K562 (cell line): ENCODE data around the gene ENDOU. TPM values are rescaled to one million over a fixed set of nuclear protein-coding genes. Genes with fewer than 3 reads are reported as not detected.

Experiments used
- CEBPG ChIP-seq, 3 experiments: fragments of 200-800 bp in 1 of 3; sonication (Bioruptor generic) in 1 of 3; sonication (generic) in 1 of 3; formaldehyde crosslinking in 1 of 3; IDR thresholded peaks in 2 of 3; conservative IDR thresholded peaks in 1 of 3; 2 replicates each; pipeline versions ENCODE4 v1.6.1 to v1.8.0; 2016 to 2022; ENCODE audit warnings: missing compliant biosample characterization in 2 of 3, missing genetic modification characterization in 2 of 3, mild to moderate bottlenecking in 1 of 3, missing genetic modification reagents in 1 of 3
- CUX1 ChIP-seq: fragments of 200-800 bp; sonication (Bioruptor generic); IDR thresholded peaks from 2 replicates; pipeline ENCODE4 v1.6.1; 2016; ENCODE audit warnings: missing genetic modification characterization, missing compliant biosample characterization
- FOSL1 ChIP-seq: fragments of 200-800 bp; sonication (Bioruptor generic); conservative IDR thresholded peaks from 2 replicates; pipeline ENCODE4 v1.6.1; 2016; ENCODE audit warnings: missing genetic modification characterization, missing compliant biosample characterization
- MTA3 ChIP-seq: fragments of 450-650 bp; formaldehyde crosslinking; IDR thresholded peaks from 2 replicates; pipeline ENCODE4 v1.6.1; 2017; ENCODE audit warnings: mild to moderate bottlenecking, borderline replicate concordance
- NFIC ChIP-seq: fragments of 450-650 bp; IDR thresholded peaks from 2 replicates; pipeline ENCODE4 v1.6.1; 2017; ENCODE audit warnings: mild to moderate bottlenecking, inconsistent platforms
- PHB ChIP-seq: fragments of 250-450 bp; sonication (Bioruptor Pico); IDR thresholded peaks from 2 replicates; pipeline ENCODE4 v1.5.0; 2021
- STAT5A ChIP-seq: IDR thresholded peaks from 2 replicates; pipeline ENCODE4 v1.6.1; 2012; ENCODE audit warnings: low read length, inconsistent platforms, borderline replicate concordance
- SUPT5H ChIP-seq: fragments of 450-650 bp; IDR thresholded peaks from 2 replicates; pipeline ENCODE4 v1.6.1; 2016
- THRB ChIP-seq: fragments of 450-650 bp; formaldehyde crosslinking; conservative IDR thresholded peaks from 2 replicates; pipeline ENCODE4 v1.4.0; 2022; ENCODE audit warnings: mild to moderate bottlenecking, missing genetic modification characterization
- U2AF1 ChIP-seq: fragments of 200-400 bp; formaldehyde crosslinking; optimal IDR thresholded peaks from 2 replicates; pipeline ENCODE3; 2017; ENCODE audit warnings: mild to moderate bottlenecking, low read depth, low read length, moderate library complexity
- ZBTB1 ChIP-seq: sonication (generic); formaldehyde crosslinking; IDR thresholded peaks from 2 replicates; pipeline ENCODE4 v1.8.1; 2023; ENCODE audit warnings: missing genetic modification reagents, low read depth, mild to moderate bottlenecking, borderline replicate concordance
- ZBTB7A ChIP-seq: IDR thresholded peaks from 2 replicates; pipeline ENCODE4 v1.6.1; 2011; ENCODE audit warnings: low read depth, mild to moderate bottlenecking, low read length, moderate library complexity, borderline replicate concordance; ENCODE audit not compliant: control insufficient read depth
- ZNF511 ChIP-seq: sonication (generic); formaldehyde crosslinking; IDR thresholded peaks from 2 replicates; pipeline ENCODE4 v1.8.0; 2022; ENCODE audit warnings: mild to moderate bottlenecking, missing genetic modification reagents
- ZNF512 ChIP-seq: IDR thresholded peaks from 2 replicates; pipeline ENCODE4 v1.6.1; 2016; ENCODE audit warnings: missing genetic modification characterization, missing compliant biosample characterization
- polyA plus RNA-seq, 8 experiments: library from polyadenylated mRNA; depleted of rRNA in 4 of 8; stranded (reverse) in 5 of 8; unstranded in 3 of 8; fragments of >200 nt; fragmentation: Nextera tagmentation in 2 of 8; fragmentation: Illumina TruSeq in 1 of 8; extraction: Ambion mirVana in 2 of 8; extraction: Trizol in 1 of 8; gene quantifications; 2 replicates each; pipeline versions ENCODE4 v1.2.1 to v1.2.3, GENCODE V29; 2011 to 2014; ENCODE audit warnings: inconsistent platforms in 1 of 8, missing spikeins in 1 of 8
- total RNA-seq, 7 experiments: library from RNA; depleted of rRNA in 6 of 7; stranded (reverse); fragments of >200 nt in 6 of 7; fragmentation: Illumina TruSeq in 2 of 7; extraction: Trizol in 2 of 7; gene quantifications; 2 replicates each; pipeline versions ENCODE4 v1.2.1 to v1.2.3, GENCODE V29; 2011 to 2021; ENCODE audit warnings: low replicate concordance in 1 of 7
- TF ChIP-seq, protein P1 (sequence below): sonication (generic); formaldehyde crosslinking; IDR thresholded peaks from 2 replicates; pipeline ENCODE4 v1.8.0; 2022; ENCODE audit warnings: missing genetic modification reagents, mild to moderate bottlenecking, borderline replicate concordance
- TF ChIP-seq, protein P2 (sequence below): fragments of 450-650 bp; formaldehyde crosslinking; IDR thresholded peaks from 2 replicates; pipeline ENCODE4 v1.4.0; 2020; ENCODE audit warnings: mild to moderate bottlenecking, moderate library complexity

Gene ENDOU
- total and polyA plus RNA-seq, 9 of the 15 experiments (the other 6 are each of a cell fraction or from before 2014, with no cell fraction given): 0.03 TPM; not detected in 8

- TF ChIP-seq, protein P1, sequence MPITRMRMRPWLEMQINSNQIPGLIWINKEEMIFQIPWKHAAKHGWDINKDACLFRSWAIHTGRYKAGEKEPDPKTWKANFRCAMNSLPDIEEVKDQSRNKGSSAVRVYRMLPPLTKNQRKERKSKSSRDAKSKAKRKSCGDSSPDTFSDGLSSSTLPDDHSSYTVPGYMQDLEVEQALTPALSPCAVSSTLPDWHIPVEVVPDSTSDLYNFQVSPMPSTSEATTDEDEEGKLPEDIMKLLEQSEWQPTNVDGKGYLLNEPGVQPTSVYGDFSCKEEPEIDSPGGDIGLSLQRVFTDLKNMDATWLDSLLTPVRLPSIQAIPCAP (CRISPR knock-in tag): no peak
- no peak for TF ChIP-seq NFIC
- TF ChIP-seq, protein P2, sequence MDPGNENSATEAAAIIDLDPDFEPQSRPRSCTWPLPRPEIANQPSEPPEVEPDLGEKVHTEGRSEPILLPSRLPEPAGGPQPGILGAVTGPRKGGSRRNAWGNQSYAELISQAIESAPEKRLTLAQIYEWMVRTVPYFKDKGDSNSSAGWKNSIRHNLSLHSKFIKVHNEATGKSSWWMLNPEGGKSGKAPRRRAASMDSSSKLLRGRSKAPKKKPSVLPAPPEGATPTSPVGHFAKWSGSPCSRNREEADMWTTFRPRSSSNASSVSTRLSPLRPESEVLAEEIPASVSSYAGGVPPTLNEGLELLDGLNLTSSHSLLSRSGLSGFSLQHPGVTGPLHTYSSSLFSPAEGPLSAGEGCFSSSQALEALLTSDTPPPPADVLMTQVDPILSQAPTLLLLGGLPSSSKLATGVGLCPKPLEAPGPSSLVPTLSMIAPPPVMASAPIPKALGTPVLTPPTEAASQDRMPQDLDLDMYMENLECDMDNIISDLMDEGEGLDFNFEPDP (CRISPR knock-in tag): no peak
- TF ChIP-seq SUPT5H: no peak
- TF ChIP-seq MTA3: no peak
- TF ChIP-seq STAT5A: no peak
- 0 out of 2 replicates have a peak, but pooled peaks have one; percentile 14 for TF ChIP-seq PHB (CRISPR knock-in tag)
- TF ChIP-seq THRB (CRISPR knock-in tag): no peak
- TF ChIP-seq ZNF512 (tag): 0 out of 2 replicates have a peak, but pooled peaks have one; percentile 32
- no peak for TF ChIP-seq U2AF1
- TF ChIP-seq CEBPG (CRISPR knock-in tag; IDR thresholded peaks at IDR 0.05): 0 out of 2 replicates have a peak, but pooled peaks have one; percentile 20
- TF ChIP-seq CEBPG (tag; conservative IDR thresholded peaks at IDR 0.05 in 1 of 2, IDR thresholded peaks at IDR 0.05 in 1 of 2): no peak
- TF ChIP-seq CUX1 (CRISPR knock-in tag): no peak
- TF ChIP-seq FOSL1 (tag): no peak
- TF ChIP-seq ZNF511 (CRISPR knock-in tag): 0 out of 2 replicates have a peak, but pooled peaks have one; percentile 10
- no peak for TF ChIP-seq ZBTB7A
- 0 out of 2 replicates have a peak, but pooled peaks have one; percentile 29 for TF ChIP-seq ZBTB1 (CRISPR knock-in tag)
These were observed 49.4 kb upstream of the ENDOU start (continued) for GRCh38 chr12:47774663-47775062.
